SK-N-SH (cell line): Measurements from ENCODE around the gene CARD19. TPM values are rescaled to one million over a fixed set of nuclear protein-coding genes. Genes with fewer than 3 reads are reported as not detected.

Experiments
- CTCF ChIA-PET: fragments of 300-600, 350-600 bp; formaldehyde crosslinking; extraction: SDS; loops from one replicate; lab custom pipeline; 2021; lab: Yijun Ruan, JAX
- POLR2A ChIA-PET: fragments of 350-600 bp; sonication (Branson Sonifier 250); formaldehyde crosslinking; extraction: SDS; loops from one replicate; lab custom pipeline; 2020; ENCODE audit warnings: antibody characterized with exemption, inconsistent platforms; lab: Yijun Ruan, JAX
- DNase-seq: peaks from one replicate; pipeline ENCODE4 v3.0.0; 2012
- H2AFZ ChIP-seq: fragments of 200-600 bp; sonication (generic); 2 replicates; pipeline ENCODE4 v1.8.1; 2016; ENCODE audit warnings: antibody characterized with exemption, mild to moderate bottlenecking, low read depth
- H3F3A ChIP-seq: fragments of 200-600 bp; sonication (generic); replicated peaks from 2 replicates; pipeline ENCODE3; 2016; ENCODE audit warnings: antibody characterized with exemption, mild to moderate bottlenecking; ENCODE audit not compliant: insufficient read depth
- H3K27ac ChIP-seq, 2 experiments: fragments of 200-500 bp in 1 of 2; fragments of 200-600 bp in 1 of 2; sonication (Bioruptor generic) in 1 of 2; sonication (generic), shearing (Covaris generic) in 1 of 2; 2 replicates each; pipeline versions ENCODE4 v1.5.1 to v1.6.1; 2014 to 2016; ENCODE audit warnings: low read depth in 2 of 2, inconsistent platforms in 1 of 2, low read length in 1 of 2, mild to moderate bottlenecking in 1 of 2, mixed read lengths in 1 of 2
- H3K27me3 ChIP-seq: fragments of 200-600 bp; sonication (generic), shearing (Covaris generic); 2 replicates; pipeline ENCODE4 v1.6.1; 2016; ENCODE audit warnings: mixed run types; ENCODE audit not compliant: insufficient read depth
- H3K36me3 ChIP-seq, 2 experiments: fragments of 200-500 bp in 1 of 2; fragments of 200-600 bp in 1 of 2; sonication (Bioruptor generic) in 1 of 2; sonication (generic) in 1 of 2; replicated peaks in 1 of 2; 2 replicates each; pipeline versions ENCODE3 to v1.5.1; 2014 to 2016; ENCODE audit warnings: low read length in 1 of 2, mild to moderate bottlenecking in 1 of 2; ENCODE audit not compliant: insufficient read depth in 2 of 2, control insufficient read depth in 1 of 2
- H3K4me1 ChIP-seq, 2 experiments: fragments of 200-500 bp in 1 of 2; fragments of 200-600 bp in 1 of 2; sonication (Bioruptor generic) in 1 of 2; sonication (generic), shearing (Covaris generic) in 1 of 2; 2 replicates each; pipeline versions ENCODE4 v1.5.1 to v1.6.1; 2014 to 2016; ENCODE audit warnings: low read depth in 1 of 2, low read length in 1 of 2, mixed run types in 1 of 2; ENCODE audit not compliant: insufficient read depth in 2 of 2, control insufficient read depth in 1 of 2
- H3K4me2 ChIP-seq: fragments of 200-600 bp; sonication (generic), shearing (Covaris generic); 2 replicates; pipeline ENCODE4 v1.6.1; 2017; ENCODE audit warnings: mixed run types
- H3K4me3 ChIP-seq, 2 experiments: fragments of 200-500 bp in 1 of 2; fragments of 200-600 bp in 1 of 2; sonication (Bioruptor generic) in 1 of 2; sonication (generic), shearing (Covaris generic) in 1 of 2; 2 replicates each; pipeline versions ENCODE4 v1.5.1 to v1.8.1; 2014 to 2016; ENCODE audit warnings: low read depth in 2 of 2, inconsistent platforms in 1 of 2, low read length in 1 of 2, mild to moderate bottlenecking in 1 of 2, mixed read lengths in 1 of 2, moderate library complexity in 1 of 2
- H3K79me2 ChIP-seq: fragments of 200-600 bp; sonication (generic); 2 replicates; pipeline ENCODE4 v1.8.1; 2017; ENCODE audit warnings: mild to moderate bottlenecking; ENCODE audit not compliant: insufficient read depth
- H3K9ac ChIP-seq: fragments of 200-600 bp; sonication (generic); 2 replicates; pipeline ENCODE4 v1.6.1; 2017; ENCODE audit warnings: mixed run types
- H3K9me2 ChIP-seq: fragments of 200-600 bp; sonication (generic); 2 replicates; pipeline ENCODE4 v1.6.1; 2017; ENCODE audit warnings: mixed run types
- H3K9me3 ChIP-seq: fragments of 200-600 bp; sonication (generic); 2 replicates; pipeline ENCODE4 v1.6.1; 2017; ENCODE audit warnings: mixed run types, mild to moderate bottlenecking, moderate library complexity
- H4K20me1 ChIP-seq: fragments of 200-600 bp; sonication (generic); 2 replicates; pipeline ENCODE4 v1.6.1; 2017; ENCODE audit warnings: mild to moderate bottlenecking, mixed run types; ENCODE audit not compliant: insufficient read depth
- EZH2phosphoT487 ChIP-seq: fragments of 200-600 bp; sonication (generic); IDR thresholded peaks from 2 replicates; pipeline ENCODE4 v1.6.1; 2017; ENCODE audit warnings: low read depth, mixed run types, mild to moderate bottlenecking, antibody characterized with exemption, moderate library complexity, borderline replicate concordance
- GABPA ChIP-seq: IDR thresholded peaks from 2 replicates; pipeline ENCODE4 v1.4.0; 2012; ENCODE audit warnings: low read depth, mild to moderate bottlenecking
- IRF3 ChIP-seq: fragments of 150-350 bp; IDR thresholded peaks from 2 replicates; pipeline ENCODE4 v1.6.1; 2016; ENCODE audit warnings: mild to moderate bottlenecking, low read depth, low read length
- MEF2A ChIP-seq: IDR thresholded peaks from 2 replicates; pipeline ENCODE4 v1.4.0; 2012; ENCODE audit warnings: low read depth, borderline replicate concordance
- MXI1 ChIP-seq: IDR thresholded peaks from 2 replicates; pipeline ENCODE4 v1.6.1; 2012; ENCODE audit warnings: mild to moderate bottlenecking, low read depth, low read length, improper control_type of control experiment
- PBX3 ChIP-seq: IDR thresholded peaks from 2 replicates; pipeline ENCODE4; 2012
- RAD21 ChIP-seq: IDR thresholded peaks from 2 replicates; pipeline ENCODE4 v1.6.1; 2012; ENCODE audit warnings: mild to moderate bottlenecking, low read length
- RXRA ChIP-seq: IDR thresholded peaks from 2 replicates; pipeline ENCODE4 v1.4.0; 2012; ENCODE audit warnings: low read depth, mild to moderate bottlenecking, borderline replicate concordance
- TAF1 ChIP-seq: IDR thresholded peaks from 2 replicates; pipeline ENCODE4 v1.6.1; 2012; ENCODE audit warnings: low read depth, mild to moderate bottlenecking, low read length, moderate library complexity, borderline replicate concordance
- TCF12 ChIP-seq: IDR thresholded peaks from 2 replicates; pipeline ENCODE4 v1.4.0; 2012
- USF1 ChIP-seq: IDR thresholded peaks from 2 replicates; pipeline ENCODE4 v1.4.0; 2012; ENCODE audit warnings: low read depth, borderline replicate concordance
- USF2 ChIP-seq: fragments of 150-350 bp; IDR thresholded peaks from 2 replicates; pipeline ENCODE4 v1.6.1; 2017; ENCODE audit warnings: antibody characterized with exemption, low read length, low read depth, borderline replicate concordance
- YY1 ChIP-seq: IDR thresholded peaks from 2 replicates; pipeline ENCODE4 v1.4.0; 2012; ENCODE audit warnings: low read depth, mild to moderate bottlenecking
- ZBTB33 ChIP-seq: IDR thresholded peaks from 2 replicates; pipeline ENCODE4 v1.4.0; 2012; ENCODE audit warnings: low read depth, borderline replicate concordance
- WGBS: methylation state at CpG from one replicate; pipeline ENCODE4 v1.1.6; 2017; ENCODE audit warnings: low lambda C conversion rate; 5-methylcytosine and 5-hydroxymethylcytosine counted together
- polyA plus RNA-seq, 3 experiments: library from polyadenylated mRNA; depleted of rRNA; stranded (reverse); fragments of >200 nt; gene quantifications; 2 replicates each; pipeline ENCODE4 v1.2.3, GENCODE V29; 2012

CARD19 gene
- polyA plus RNA-seq, 1 of the 3 experiments (the other 2 are of a cell fraction), result 165 TPM

GRCh38 chr9:93120846-93121315 is 24.9 kb downstream of the CARD19 start:
- no peaks in the 10 kb centered on the region for H3K9me3 ChIP-seq
- H3K4me2 ChIP-seq, result no peak overlapping the region
- no peak for TF ChIP-seq PBX3
- TF ChIP-seq USF1, result no peak
- TF ChIP-seq ZBTB33, result no peak
- TF ChIP-seq MXI1, result no peak
- peaks cover 0 to 15% of the 10 kb centered on the region in 2 experiments; a peak in 2 of 4 replicates for H3K4me1 ChIP-seq
- 98% methylated on average over 11 of the region's 11 CpGs for WGBS
- POLR2A ChIA-PET, result no interaction called here
- no peak overlapping the region for H3K9ac ChIP-seq
- no peaks in the 10 kb centered on the region for H3K79me2 ChIP-seq
- DNase-seq, result no peak
- H4K20me1 ChIP-seq, result no peaks in the 10 kb centered on the region
- H3K4me3 ChIP-seq, result no peak overlapping the region
- no peak overlapping the region; a peak in 1 of 4 replicates for H3K27ac ChIP-seq
- no peaks in the 10 kb centered on the region for H3K9me2 ChIP-seq
- CTCF ChIA-PET, result interaction anchor here (1.1 to 4.2 kb wide), 5 partner anchors 10 to 184 kb away, joined by 3 to 53 read pairs (median 4); no protein-coding TSS in a partner anchor
- H2AFZ ChIP-seq, result no peak overlapping the region
- no peaks in the 10 kb centered on the region for H3K27me3 ChIP-seq
- no peaks in the 10 kb centered on the region for H3F3A ChIP-seq
- H3K36me3 ChIP-seq, result peaks cover 0 to 7% of the 10 kb centered on the region in 2 experiments

- no peak overlapping the region for H3K4me2 ChIP-seq
- POLR2A ChIA-PET, result no interaction called here
- no peak overlapping the region for H3K9ac ChIP-seq
- WGBS, result 89% methylated on average over 12 of the region's 20 CpGs
- H3K27me3 ChIP-seq, result no peaks in the 10 kb centered on the region
- peaks cover 0 to 18% of the 10 kb centered on the region in 2 experiments; a peak in 2 of 4 replicates for H3K4me1 ChIP-seq
- H3K4me3 ChIP-seq, result no peak overlapping the region
- no peak overlapping the region for H2AFZ ChIP-seq
- no peaks in the 10 kb centered on the region for H3K9me3 ChIP-seq
- H3K36me3 ChIP-seq, result peaks cover 0 to 7% of the 10 kb centered on the region in 2 experiments
- CTCF ChIA-PET, result interaction anchor here (1.1 to 4.2 kb wide), 4 partner anchors 10 to 183 kb away, joined by 3 to 53 read pairs (median 10); no protein-coding TSS in a partner anchor
- H4K20me1 ChIP-seq, result no peaks in the 10 kb centered on the region
- no peaks in the 10 kb centered on the region for H3K79me2 ChIP-seq
- DNase-seq, result no peak
- no peaks in the 10 kb centered on the region for H3K9me2 ChIP-seq
- TF ChIP-seq MEF2A (no peak), YY1 (no peak), USF2 (no peak), TCF12 (no peak), PBX3 (no peak), ZBTB33 (no peak), RXRA (no peak), GABPA (no peak), IRF3 (no peak), EZH2phosphoT487 (no peak), TAF1 (no peak), RAD21 (no peak)
- no peaks in the 10 kb centered on the region for H3F3A ChIP-seq
- H3K27ac ChIP-seq, result no peak overlapping the region
Observed at GRCh38 chr9:93121316-93122241, 25.6 kb downstream of the CARD19 start.
